Heart right ventricle (tissue), 16 donors: ENCODE data around the gene GCC2. TPM values are rescaled to one million over a fixed set of nuclear protein-coding genes. Genes with fewer than 3 reads are reported as not detected.
"Not testable (repeated sequence)": the region's sequence is repeated elsewhere in the genome, so short reads cannot be mapped to it uniquely, and the experiment has no call there.

ENCODE experiments used
- ATAC-seq, 8 donors: fragments of 200-7000 bp; cut with Tn5 transposase; one replicate each; pipeline ENCODE4 v1.9.1; 2020; ENCODE audit warnings: mild to moderate bottlenecking in 8 of 8, moderate library complexity in 8 of 8, moderate number of reproducible peaks in 1 of 8
- DNase-seq, 2 donors: peaks; one replicate each; pipeline ENCODE4 v3.0.0-alpha.2; 2020
- H3K27ac ChIP-seq, 10 donors: fragments of 200-600 bp; sonication (generic) in 2 of 10; one replicate each; pipeline versions ENCODE4 v1.5.0 to v1.8.0; 2020 to 2022; ENCODE audit warnings: mild to moderate bottlenecking in 3 of 10
- H3K27me3 ChIP-seq, 7 donors: fragments of 200-600 bp; one replicate each; pipeline ENCODE4 v1.8.0; 2021 to 2022; ENCODE audit warnings: mild to moderate bottlenecking in 2 of 7
- H3K36me3 ChIP-seq, 9 donors: fragments of 200-600 bp; sonication (generic) in 1 of 9; one replicate each; pipeline versions ENCODE4 v1.5.0 to v1.8.0; 2020 to 2022; ENCODE audit warnings: mild to moderate bottlenecking in 2 of 9
- H3K4me1 ChIP-seq, 9 donors: fragments of 200-600 bp; sonication (generic) in 1 of 9; one replicate each; pipeline versions ENCODE4 v1.5.0 to v1.8.0; 2020 to 2022; ENCODE audit warnings: mild to moderate bottlenecking in 4 of 9
- H3K4me3 ChIP-seq, 10 donors: fragments of 200-600 bp; sonication (generic) in 2 of 10; one replicate each; pipeline versions ENCODE4 v1.5.0 to v1.8.0; 2020 to 2022; ENCODE audit warnings: mild to moderate bottlenecking in 7 of 10, moderate library complexity in 2 of 10
- H3K9me3 ChIP-seq, 11 donors: fragments of 200-600 bp in 10 of 11; sonication (generic) in 2 of 11; one replicate each; pipeline versions ENCODE4 v1.5.0 to v1.8.0; 2013 to 2022; ENCODE audit warnings: mild to moderate bottlenecking in 2 of 11, control low read depth in 1 of 11, moderate library complexity in 1 of 11
- CTCF ChIP-seq, 9 donors: fragments of 200-600 bp; sonication (generic) in 2 of 9; IDR thresholded peaks; one replicate each; pipeline versions ENCODE4 v1.5.0 to v1.8.0; 2021 to 2022; ENCODE audit warnings: antibody characterized with exemption in 9 of 9, mild to moderate bottlenecking in 5 of 9, moderate library complexity in 1 of 9
- WGBS, 2 donors: extraction: QIAGEN DNeasy Blood & Tissue Kit; methylation state at CpG; one replicate each; pipeline ENCODE4 v1.1.7; 2013; ENCODE audit warnings: inconsistent platforms in 1 of 2; 5-methylcytosine and 5-hydroxymethylcytosine counted together
- intact Hi-C, 10 donors: fragments of 100-400 bp; cut with DNase I; formaldehyde crosslinking; loops; one replicate each; pipeline versions ENCODE4 v1.11.1 to v1.14.2; 2022
- polyA plus RNA-seq, 2 donors: library from polyadenylated mRNA; stranded (reverse); fragments of 200-250 nt; gene quantifications; one replicate each; pipeline ENCODE4 v1.2.3, GENCODE V29; 2013
- total RNA-seq, 10 donors: library from RNA; stranded (reverse); fragmentation: NEBNext Ultra II Directional in 3 of 10; extraction: Animal tissue kit (Norgen Biotek cat#: 25700) in 3 of 10; gene quantifications; one replicate each; pipeline versions ENCODE4 v1.2.1 to v1.2.4, GENCODE V29; 2021 to 2023
- donor health status: Arrhythmogenic right ventricular cardiomyopathy.
- donor health status: ischemic (EF 13 %, LVEDD 7.1; RV severe dilation, severe dysfunction).
- donor health status: healthy with polysubstance abuse.
- donor health status: DM: no; HTN: yes; CAD: no.
- donor health status: DM: no; HTN: no; CAD: no.
- donor health status: ischemic (EF 25% LVEDD 6.9; RV normal size, moderate dysfunction).
- donor health status: ischemic (EF 25% LVEDD 5.7; RV mildly dilated, moderate dysfunction).
- donor health status: healthy.
- donor health status: DM: yes; HTN: yes; CAD: no.
- donor health status: Ischemic cardiomyopathy.
- donor health status: ischemic (EF 35%, LVEDD 5.7; RV mildly dilated, moderate dysfunction).
- donor health status: nonischemic (EF 11% LVEDD 7.7; RV severe dilation, severe dysfunction).
- donor health status: DM: yes; HTN: yes; CAD: no.
- donor health status: PGD.
- donor health status: ischemic (EF 29% LVEDD 5.4; RV normal size, mild dysfunction).
- donor health status: nonischemic (EF 23%, LVEDD 6.1; RV moderate dilation, normal function).

GCC2 gene
- total and polyA plus RNA-seq, 12 donors: 4.1 to 31.8 (median 26.5) TPM

- peaks cover 0 to 7% (median 0%) of the 10 kb centered on the region in 11 donors for H3K9me3 ChIP-seq
Observed at GRCh38 chr2:108428286-108429009, 20.6 kb upstream of the GCC2 start.

GRCh38 chr2:108435578-108435977, 13.4 kb upstream of the GCC2 start:
- H3K36me3 ChIP-seq, H3K4me3 ChIP-seq, intact Hi-C loops, ATAC-seq, DNase-seq, H3K4me1 ChIP-seq, H3K27me3 ChIP-seq, H3K27ac ChIP-seq, H3K9me3 ChIP-seq: not testable (repeated sequence)
- WGBS, 2 donors: 90 to 100% methylated on average over 1 of the region's 1 CpG

More at GRCh38 chr2:108428286-108429009, 20.6 kb upstream of the GCC2 start:
- DNase-seq: no peak
- intact Hi-C loops: no loop called here
- no peaks in the 10 kb centered on the region for H3K27me3 ChIP-seq
- no peak overlapping the region for H3K27ac ChIP-seq
- no peak for ATAC-seq
- TF ChIP-seq CTCF (IDR thresholded peaks at IDR 0.05): no peak
- 37 to 66% methylated on average over 2 of the region's 2 CpGs for WGBS, 2 donors
- H3K4me1 ChIP-seq: no peaks in the 10 kb centered on the region
- H3K4me3 ChIP-seq: no peak overlapping the region
- H3K36me3 ChIP-seq: no peaks in the 10 kb centered on the region

- H3K4me3 ChIP-seq: no peak overlapping the region
- no peak for TF ChIP-seq CTCF (IDR thresholded peaks at IDR 0.05)
- peaks cover 0 to 7% (median 0%) of the 10 kb centered on the region in 11 donors for H3K9me3 ChIP-seq
- DNase-seq (no peak), ATAC-seq (no peak)
- intact Hi-C loops: no loop called here
- H3K27me3 ChIP-seq: no peaks in the 10 kb centered on the region
- no peak overlapping the region for H3K27ac ChIP-seq
- WGBS, 2 donors: 89 to 91% methylated on average over 1 of the region's 1 CpG
- no peaks in the 10 kb centered on the region for H3K4me1 ChIP-seq
- no peaks in the 10 kb centered on the region for H3K36me3 ChIP-seq
Observed at GRCh38 chr2:108436976-108437375, 12.0 kb upstream of the GCC2 start.

- Histone ChIP-seq H3K4me1 (no peaks in the 10 kb centered on the region), H3K36me3 (no peaks in the 10 kb centered on the region), H3K9me3 (no peaks in the 10 kb centered on the region), H3K4me3 (no peak overlapping the region), H3K27ac (no peak overlapping the region), H3K27me3 (no peaks in the 10 kb centered on the region)
- no peak for TF ChIP-seq CTCF (IDR thresholded peaks at IDR 0.05)
- intact Hi-C loops: loop anchor here in 1 of 10 donors (10.0 kb wide), 1 partner anchor 143 kb away; no protein-coding TSS in a partner anchor
- 96% methylated on average over 2 of the region's 2 CpGs for WGBS, 2 donors
- ATAC-seq (no peak), DNase-seq (no peak)
Observed at GRCh38 chr2:108441712-108442111, 7.3 kb upstream of the GCC2 start.
